Astrocyte (in vitro differentiated cells and primary cell): Measurements from ENCODE around the gene ENOX2. TPM values are rescaled to one million over a fixed set of nuclear protein-coding genes. Genes with fewer than 3 reads are reported as not detected.
"Not testable (repeated sequence)": the region's sequence is repeated elsewhere in the genome, so short reads cannot be mapped to it uniquely, and the experiment has no call there.

ENCODE experiments used
- DNase-seq: peaks from one replicate; pipeline ENCODE4 v3.0.0-alpha.2; 2010; ENCODE audit warnings: low read depth
- FAIRE-seq: peaks from 2 replicates; lab custom pipeline; 2011; peaks lifted over from hg19 to GRCh38; lab: Jason Lieb, UNC
- H2AFZ ChIP-seq: 2 replicates; pipeline ENCODE4 v1.6.0; 2012; ENCODE audit warnings: low read depth, low read length, inconsistent platforms
- H3K27ac ChIP-seq: 2 replicates; pipeline ENCODE4 v1.5.1; 2011; ENCODE audit warnings: low read depth, low read length, inconsistent platforms
- H3K27me3 ChIP-seq: 2 replicates; pipeline ENCODE4 v1.6.0; 2011; ENCODE audit warnings: low read length, inconsistent platforms; ENCODE audit not compliant: insufficient read depth
- H3K36me3 ChIP-seq: 2 replicates; pipeline ENCODE4 v1.5.1; 2011; ENCODE audit warnings: low read length, inconsistent platforms; ENCODE audit not compliant: insufficient read depth
- H3K4me1 ChIP-seq: 2 replicates; pipeline ENCODE4 v1.5.1; 2011; ENCODE audit warnings: low read length, inconsistent platforms; ENCODE audit not compliant: insufficient read depth
- H3K4me2 ChIP-seq: 2 replicates; pipeline ENCODE4 v1.6.0; 2012; ENCODE audit warnings: low read length, inconsistent platforms
- H3K4me3 ChIP-seq: 2 replicates; pipeline ENCODE4 v1.5.1; 2011; ENCODE audit warnings: low read depth, mild to moderate bottlenecking, low read length, inconsistent platforms; ENCODE audit not compliant: insufficient read depth
- H3K79me2 ChIP-seq: 2 replicates; pipeline ENCODE4 v1.6.0; 2012; ENCODE audit warnings: mild to moderate bottlenecking, low read length, inconsistent platforms; ENCODE audit not compliant: insufficient read depth
- H3K9ac ChIP-seq: 2 replicates; pipeline ENCODE4 v1.6.0; 2012; ENCODE audit warnings: mild to moderate bottlenecking, low read length, inconsistent platforms
- H3K9me3 ChIP-seq: 2 replicates; pipeline ENCODE4 v1.5.1; 2012; ENCODE audit warnings: low read depth, mild to moderate bottlenecking, low read length, inconsistent platforms; ENCODE audit not compliant: insufficient read depth
- H4K20me1 ChIP-seq: 2 replicates; pipeline ENCODE4 v1.6.0; 2012; ENCODE audit warnings: low read length, inconsistent platforms; ENCODE audit not compliant: insufficient read depth
- H3K27ac Mint-ChIP-seq: one replicate; pipeline ENCODE4 v1.8.0; 2021; ENCODE audit warnings: mild to moderate bottlenecking, mixed read lengths; ENCODE audit not compliant: unreplicated experiment
- H3K27me3 Mint-ChIP-seq: one replicate; pipeline ENCODE4 v1.8.0; 2021; ENCODE audit warnings: low read depth, mixed read lengths; ENCODE audit not compliant: unreplicated experiment
- H3K36me3 Mint-ChIP-seq: one replicate; pipeline ENCODE4 v1.8.0; 2021; ENCODE audit warnings: low read depth, mixed read lengths; ENCODE audit not compliant: unreplicated experiment
- H3K4me1 Mint-ChIP-seq: one replicate; pipeline ENCODE4 v1.8.0; 2021; ENCODE audit warnings: low read depth, mixed read lengths; ENCODE audit not compliant: unreplicated experiment
- H3K4me3 Mint-ChIP-seq: one replicate; pipeline ENCODE4 v1.8.0; 2021; ENCODE audit warnings: mild to moderate bottlenecking, moderate library complexity, mixed read lengths; ENCODE audit not compliant: unreplicated experiment
- H3K9me3 Mint-ChIP-seq: one replicate; pipeline ENCODE4 v1.8.0; 2021; ENCODE audit warnings: mild to moderate bottlenecking, mixed read lengths; ENCODE audit not compliant: unreplicated experiment
- EZH2 ChIP-seq: IDR thresholded peaks from 2 replicates; pipeline ENCODE4 v1.6.1; 2012; ENCODE audit warnings: mild to moderate bottlenecking, low read length, inconsistent platforms; ENCODE audit not compliant: insufficient read depth
- total RNA-seq: library from RNA; stranded (reverse); gene quantifications from 2 replicates; pipeline ENCODE4 v1.2.1, GENCODE V29; 2021
- TF ChIP-seq, protein P1 (sequence below): IDR thresholded peaks from 2 replicates; pipeline ENCODE4 v1.5.1; 2011; ENCODE audit warnings: low read depth, mild to moderate bottlenecking, inconsistent platforms, low read length, moderate library complexity; ENCODE audit not compliant: insufficient read depth

Gene ENOX2
- total RNA-seq, 1 donor from 2014 or later: 9.4 TPM

DNA sequence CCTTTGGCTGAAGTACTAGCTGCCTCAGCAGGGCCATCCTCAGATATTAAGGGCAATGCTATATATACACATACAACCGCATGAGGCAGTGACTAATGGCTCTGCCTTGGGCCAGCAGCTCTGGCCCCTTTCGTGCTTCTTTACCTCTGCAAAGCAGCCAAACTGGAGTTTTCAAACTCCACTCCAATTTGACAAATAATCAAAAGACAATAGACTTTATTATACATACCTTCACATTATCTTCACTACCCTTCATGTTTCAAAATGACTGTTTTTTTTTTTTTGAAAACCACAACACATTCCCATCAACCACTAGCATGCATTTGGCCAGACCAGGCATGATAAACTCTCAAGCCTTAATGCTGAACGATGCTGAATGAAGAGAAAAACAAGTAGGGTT is 187.7 kb downstream of the ENOX2 start:
- Histone ChIP-seq H3K27ac (no peak overlapping the region), H3K9ac (no peak overlapping the region), H3K9me3 (no peaks in the 10 kb centered on the region), H2AFZ (no peak overlapping the region), H3K4me2 (no peak overlapping the region), H3K4me1 (no peaks in the 10 kb centered on the region), H3K79me2 (no peaks in the 10 kb centered on the region), H3K4me3 (no peak overlapping the region), H3K36me3 (no peaks in the 10 kb centered on the region), H4K20me1 (no peaks in the 10 kb centered on the region), H3K27me3 (no peaks in the 10 kb centered on the region)
- H3K4me1 Mint-ChIP-seq: peaks cover 11% of the 10 kb centered on the region
- H3K36me3 Mint-ChIP-seq: no peaks in the 10 kb centered on the region
- peaks cover 2% of the 10 kb centered on the region for H3K9me3 Mint-ChIP-seq
- no peak overlapping the region for H3K4me3 Mint-ChIP-seq
- DNase-seq (peak; percentile 80), FAIRE-seq (no peak)
- TF ChIP-seq, protein P1, sequence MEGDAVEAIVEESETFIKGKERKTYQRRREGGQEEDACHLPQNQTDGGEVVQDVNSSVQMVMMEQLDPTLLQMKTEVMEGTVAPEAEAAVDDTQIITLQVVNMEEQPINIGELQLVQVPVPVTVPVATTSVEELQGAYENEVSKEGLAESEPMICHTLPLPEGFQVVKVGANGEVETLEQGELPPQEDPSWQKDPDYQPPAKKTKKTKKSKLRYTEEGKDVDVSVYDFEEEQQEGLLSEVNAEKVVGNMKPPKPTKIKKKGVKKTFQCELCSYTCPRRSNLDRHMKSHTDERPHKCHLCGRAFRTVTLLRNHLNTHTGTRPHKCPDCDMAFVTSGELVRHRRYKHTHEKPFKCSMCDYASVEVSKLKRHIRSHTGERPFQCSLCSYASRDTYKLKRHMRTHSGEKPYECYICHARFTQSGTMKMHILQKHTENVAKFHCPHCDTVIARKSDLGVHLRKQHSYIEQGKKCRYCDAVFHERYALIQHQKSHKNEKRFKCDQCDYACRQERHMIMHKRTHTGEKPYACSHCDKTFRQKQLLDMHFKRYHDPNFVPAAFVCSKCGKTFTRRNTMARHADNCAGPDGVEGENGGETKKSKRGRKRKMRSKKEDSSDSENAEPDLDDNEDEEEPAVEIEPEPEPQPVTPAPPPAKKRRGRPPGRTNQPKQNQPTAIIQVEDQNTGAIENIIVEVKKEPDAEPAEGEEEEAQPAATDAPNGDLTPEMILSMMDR: no peak
- TF ChIP-seq EZH2: no peak
- no peaks in the 10 kb centered on the region for H3K27me3 Mint-ChIP-seq
- no peak overlapping the region for H3K27ac Mint-ChIP-seq

DNA sequence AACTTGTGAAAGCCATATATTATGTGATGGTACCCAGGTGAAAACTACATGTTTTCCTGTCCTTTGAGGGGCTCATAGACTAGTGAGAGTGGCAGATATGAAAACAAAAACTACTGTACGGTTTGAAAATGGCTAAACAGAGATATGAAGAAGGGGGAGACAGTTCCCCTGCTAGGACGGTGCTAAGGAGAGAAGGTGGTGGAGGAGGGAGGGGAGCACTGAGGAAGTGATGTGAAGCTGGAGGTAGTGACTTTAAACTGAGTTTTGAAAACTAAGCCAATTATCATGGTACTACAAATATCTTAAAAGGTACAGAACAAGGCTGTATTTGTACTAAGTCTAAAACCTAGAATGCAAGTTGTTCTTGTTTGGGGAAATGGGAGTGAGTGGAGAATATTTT is 188.3 kb downstream of the ENOX2 start:
- Histone ChIP-seq H3K9ac (no peak overlapping the region), H3K9me3 (no peaks in the 10 kb centered on the region), H3K79me2 (no peaks in the 10 kb centered on the region), H4K20me1 (no peaks in the 10 kb centered on the region), H3K4me2 (no peak overlapping the region), H3K27me3 (no peaks in the 10 kb centered on the region), H3K4me3 (no peak overlapping the region), H3K27ac (no peak overlapping the region), H3K4me1 (no peaks in the 10 kb centered on the region), H2AFZ (no peak overlapping the region), H3K36me3 (no peaks in the 10 kb centered on the region)
- Mint-ChIP-seq H3K27me3 (no peaks in the 10 kb centered on the region), H3K4me1 (peaks cover 11% of the 10 kb centered on the region), H3K36me3 (no peaks in the 10 kb centered on the region), H3K4me3 (no peak overlapping the region), H3K27ac (no peak overlapping the region), H3K9me3 (peaks cover 2% of the 10 kb centered on the region)
- FAIRE-seq: peak; percentile 75
- TF ChIP-seq, protein P1: no peak
- TF ChIP-seq EZH2: no peak
- no peak for DNase-seq

DNA sequence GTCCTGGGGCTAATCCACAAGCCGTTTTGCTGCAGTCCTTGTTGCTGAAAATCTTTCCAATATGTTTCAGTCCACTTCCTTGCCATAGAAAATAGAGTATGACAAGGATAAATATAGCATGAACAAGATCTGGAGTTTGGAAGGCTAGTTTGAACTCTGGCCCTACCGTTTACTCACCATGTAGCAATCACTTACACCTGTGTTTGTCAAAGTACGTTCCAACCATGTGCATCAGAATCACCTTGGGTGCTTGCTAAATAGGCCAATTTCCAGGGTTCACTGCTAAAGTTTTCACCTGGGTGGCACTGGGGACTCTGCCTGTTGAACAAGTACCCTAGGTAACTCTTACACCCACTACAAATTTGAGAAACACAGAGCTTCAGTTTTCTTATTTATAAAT is 188.9 kb downstream of the ENOX2 start:
- Histone ChIP-seq H3K4me3 (no peak overlapping the region), H3K4me1 (no peaks in the 10 kb centered on the region), H3K9ac (no peak overlapping the region), H3K79me2 (no peaks in the 10 kb centered on the region), H2AFZ (no peak overlapping the region), H3K36me3 (no peaks in the 10 kb centered on the region), H3K4me2 (no peak overlapping the region), H4K20me1 (no peaks in the 10 kb centered on the region), H3K9me3 (no peaks in the 10 kb centered on the region), H3K27ac (no peak overlapping the region), H3K27me3 (no peaks in the 10 kb centered on the region)
- FAIRE-seq (peak; percentile 94), DNase-seq (no peak)
- Mint-ChIP-seq H3K27me3 (no peaks in the 10 kb centered on the region), H3K4me3 (no peak overlapping the region), H3K4me1 (peaks cover 11% of the 10 kb centered on the region), H3K36me3 (no peaks in the 10 kb centered on the region), H3K27ac (no peak overlapping the region), H3K9me3 (peaks cover 2% of the 10 kb centered on the region)
- no peak for TF ChIP-seq EZH2
- TF ChIP-seq, protein P1: no peak

DNA sequence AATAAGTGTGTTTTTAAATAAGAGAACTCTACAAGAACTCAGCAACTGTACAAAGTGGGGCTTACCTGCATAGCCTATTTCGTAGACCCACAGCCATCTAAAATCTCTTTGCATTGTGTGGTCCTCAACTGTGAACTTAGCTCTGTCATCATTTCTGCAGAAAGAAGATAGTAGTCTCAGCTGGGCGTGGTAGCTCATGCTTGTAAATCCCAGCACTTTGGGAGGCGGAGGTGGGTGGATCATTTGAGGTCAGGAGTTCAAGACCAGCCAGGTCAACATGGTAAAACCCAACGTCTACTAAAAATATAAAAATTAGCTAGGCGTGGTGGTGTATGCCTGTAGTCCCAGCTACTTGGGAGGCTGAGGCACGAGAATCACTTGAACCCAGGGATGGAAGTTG is 193.8 kb downstream of the ENOX2 start:
- not testable (repeated sequence) for H3K27me3 Mint-ChIP-seq, H3K79me2 ChIP-seq, H3K4me2 ChIP-seq, H3K4me1 ChIP-seq, DNase-seq, H3K9me3 ChIP-seq, H4K20me1 ChIP-seq, H3K9me3 Mint-ChIP-seq, H3K27me3 ChIP-seq, H3K36me3 Mint-ChIP-seq, H3K9ac ChIP-seq, H3K27ac ChIP-seq, H3K36me3 ChIP-seq, H3K27ac Mint-ChIP-seq, H3K4me1 Mint-ChIP-seq, H3K4me3 Mint-ChIP-seq, H2AFZ ChIP-seq, H3K4me3 ChIP-seq
- peak; percentile 50 for FAIRE-seq
